ENCODE data around the gene SOSTDC1. TPM values are rescaled to one million over a fixed set of nuclear protein-coding genes. Genes with fewer than 3 reads are reported as not detected.
"Not testable (repeated sequence)": the region's sequence is repeated elsewhere in the genome, so short reads cannot be mapped to it uniquely, and the experiment has no call there.

The SOSTDC1 gene
- total RNA-seq, 3 donors from 2014 or later, result 2.6 to 11.6 TPM; not detected in 1

DNA sequence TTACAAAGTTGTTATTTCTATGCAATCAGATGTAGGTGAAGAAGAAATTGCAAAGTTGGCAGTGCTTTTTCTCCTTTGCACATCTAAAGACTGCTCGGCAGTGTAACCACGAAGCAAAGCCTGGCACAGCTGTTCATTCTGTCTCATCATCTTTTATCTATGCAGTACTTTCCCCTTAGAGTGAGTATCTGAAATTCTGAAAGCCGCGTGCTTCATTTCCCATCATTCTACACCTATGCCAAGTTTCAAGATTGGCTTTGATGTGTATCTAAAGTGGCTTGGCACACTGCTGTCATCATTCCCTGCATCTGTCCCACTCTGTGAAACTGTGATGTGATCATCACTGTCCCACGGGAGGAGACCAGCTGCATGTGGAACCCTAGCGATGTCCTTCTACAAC is 15.2 kb downstream of the SOSTDC1 start:
- Histone ChIP-seq H3K36me3 (no peaks in the 10 kb centered on the region), H3K9me3 (no peaks in the 10 kb centered on the region), H3K4me3 (no peak overlapping the region), H3K4me1 (no peaks in the 10 kb centered on the region), H3K27me3 (no peaks in the 10 kb centered on the region), H3K27ac (no peak overlapping the region)
- TF ChIP-seq POLR2A (IDR thresholded peaks at IDR 0.05) (no peak), POLR2AphosphoS5 (IDR thresholded peaks at IDR 0.05) (no peak)
- TF ChIP-seq, protein P1, sequence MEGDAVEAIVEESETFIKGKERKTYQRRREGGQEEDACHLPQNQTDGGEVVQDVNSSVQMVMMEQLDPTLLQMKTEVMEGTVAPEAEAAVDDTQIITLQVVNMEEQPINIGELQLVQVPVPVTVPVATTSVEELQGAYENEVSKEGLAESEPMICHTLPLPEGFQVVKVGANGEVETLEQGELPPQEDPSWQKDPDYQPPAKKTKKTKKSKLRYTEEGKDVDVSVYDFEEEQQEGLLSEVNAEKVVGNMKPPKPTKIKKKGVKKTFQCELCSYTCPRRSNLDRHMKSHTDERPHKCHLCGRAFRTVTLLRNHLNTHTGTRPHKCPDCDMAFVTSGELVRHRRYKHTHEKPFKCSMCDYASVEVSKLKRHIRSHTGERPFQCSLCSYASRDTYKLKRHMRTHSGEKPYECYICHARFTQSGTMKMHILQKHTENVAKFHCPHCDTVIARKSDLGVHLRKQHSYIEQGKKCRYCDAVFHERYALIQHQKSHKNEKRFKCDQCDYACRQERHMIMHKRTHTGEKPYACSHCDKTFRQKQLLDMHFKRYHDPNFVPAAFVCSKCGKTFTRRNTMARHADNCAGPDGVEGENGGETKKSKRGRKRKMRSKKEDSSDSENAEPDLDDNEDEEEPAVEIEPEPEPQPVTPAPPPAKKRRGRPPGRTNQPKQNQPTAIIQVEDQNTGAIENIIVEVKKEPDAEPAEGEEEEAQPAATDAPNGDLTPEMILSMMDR (IDR thresholded peaks at IDR 0.05), result no peak
- DNase-seq (ENCODE audit: low spot score in 2 of 2), result no peak
- intact Hi-C loops (cut with DNase I; ENCODE audit: low total_unique reads), result no loop called here

DNA sequence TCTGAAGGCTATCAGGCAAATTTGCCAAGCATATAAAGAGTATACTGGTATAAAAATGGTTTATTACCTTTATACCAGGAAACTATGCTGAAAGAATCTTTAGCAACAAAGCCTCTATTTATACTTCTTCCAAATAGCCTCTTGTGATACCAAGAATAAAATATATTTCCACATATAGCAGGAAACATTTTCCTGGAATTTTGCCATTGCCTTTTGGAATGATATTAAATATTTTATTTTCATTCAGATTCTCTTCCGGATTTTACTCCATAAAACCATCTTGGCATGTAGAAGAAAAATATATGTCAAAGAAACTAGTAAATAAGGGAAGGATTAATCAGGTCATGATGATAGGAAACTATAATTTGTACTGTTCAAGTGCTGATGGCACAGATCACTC is 17.7 kb downstream of the SOSTDC1 start:
- intact Hi-C loops (cut with DNase I; ENCODE audit: low total_unique reads), result no loop called here

DNA sequence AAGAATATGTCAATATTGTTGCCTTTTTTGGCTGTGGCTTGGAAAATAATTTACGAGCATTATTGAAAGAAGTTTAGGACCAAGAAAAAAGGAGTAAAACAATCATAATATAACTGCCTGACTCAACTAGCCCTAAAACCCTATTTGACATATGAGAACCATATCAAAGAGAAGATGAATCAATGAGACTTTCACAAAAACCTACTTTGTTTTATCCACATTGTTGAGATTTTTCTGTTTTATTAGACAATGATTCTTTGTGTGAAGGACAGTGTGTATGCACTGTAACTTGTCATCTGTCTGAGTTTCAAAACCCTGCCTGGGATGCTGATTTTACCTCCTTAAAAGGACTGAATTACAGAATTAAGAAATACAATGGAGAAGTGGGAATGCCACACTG is 19.0 kb downstream of the SOSTDC1 start:
- no peaks in the 10 kb centered on the region for H3K9me3 ChIP-seq
- H3K4me3 ChIP-seq, result no peak overlapping the region
- no peaks in the 10 kb centered on the region for H3K27me3 ChIP-seq
- H3K4me1 ChIP-seq, result no peaks in the 10 kb centered on the region
- H3K27ac ChIP-seq, result no peak overlapping the region
- no peaks in the 10 kb centered on the region for H3K36me3 ChIP-seq
- TF ChIP-seq POLR2AphosphoS5 (IDR thresholded peaks at IDR 0.05) (no peak), POLR2A (IDR thresholded peaks at IDR 0.05) (no peak)
- TF ChIP-seq, protein P1 (IDR thresholded peaks at IDR 0.05), result no peak
- intact Hi-C loops (cut with DNase I; ENCODE audit: low total_unique reads), result no loop called here
- no peak for DNase-seq (ENCODE audit: low spot score in 2 of 2)

More for the DNA sequence above, 17.7 kb downstream of the SOSTDC1 start:
- Histone ChIP-seq H3K36me3 (no peaks in the 10 kb centered on the region), H3K27me3 (no peaks in the 10 kb centered on the region), H3K4me1 (no peaks in the 10 kb centered on the region), H3K9me3 (no peaks in the 10 kb centered on the region), H3K4me3 (no peak overlapping the region), H3K27ac (peak overlapping the region in 1 of 2 donors; percentile 15)
- no peak for DNase-seq (ENCODE audit: low spot score in 2 of 2)
- TF ChIP-seq POLR2A (IDR thresholded peaks at IDR 0.05) (no peak), POLR2AphosphoS5 (IDR thresholded peaks at IDR 0.05) (no peak)
- TF ChIP-seq, protein P1 (IDR thresholded peaks at IDR 0.05), result no peak

DNA sequence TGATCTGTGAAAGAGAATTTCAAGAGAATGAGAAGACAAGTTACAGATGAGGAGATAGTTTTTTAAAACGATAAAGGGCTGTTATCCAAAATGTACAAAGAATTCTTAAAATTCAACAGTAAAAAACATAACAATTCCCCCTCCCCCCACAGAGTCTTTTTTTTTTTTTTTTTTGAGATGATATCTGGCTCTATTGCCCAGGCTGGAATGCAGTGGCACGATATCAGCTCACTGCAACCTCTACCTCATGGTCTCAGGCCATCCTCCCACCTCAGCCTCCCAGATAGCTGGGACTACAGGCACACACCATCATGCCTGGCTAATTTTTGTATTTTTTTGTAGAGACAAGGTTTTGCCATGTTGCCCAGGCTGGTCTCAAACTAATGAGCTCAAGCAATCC is 21.7 kb downstream of the SOSTDC1 start:
- intact Hi-C loops (cut with DNase I; ENCODE audit: low total_unique reads); DNase-seq (ENCODE audit: low spot score in 2 of 2); H3K4me3 ChIP-seq; H3K4me1 ChIP-seq; H3K27ac ChIP-seq; H3K9me3 ChIP-seq; H3K36me3 ChIP-seq; H3K27me3 ChIP-seq: not testable (repeated sequence)

DNA sequence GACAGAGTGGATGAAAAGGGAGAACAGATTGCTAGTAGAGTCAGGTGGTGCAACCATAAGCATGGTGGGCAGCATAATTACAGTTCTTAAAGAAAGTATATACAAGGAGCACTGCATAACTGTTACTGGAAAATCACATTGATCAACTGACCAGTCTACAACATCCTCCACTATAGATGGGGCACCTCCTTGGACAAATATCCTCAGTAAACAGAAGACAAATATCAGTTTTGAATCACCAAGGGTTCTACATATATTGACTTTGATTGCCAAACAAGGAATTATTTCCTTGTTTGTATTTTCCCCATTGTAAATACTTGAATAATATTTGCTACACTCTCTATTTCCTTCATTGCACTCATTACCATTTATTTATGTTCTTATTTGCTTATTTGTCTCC is 26.6 kb downstream of the SOSTDC1 start:
- no peaks in the 10 kb centered on the region for H3K9me3 ChIP-seq
- TF ChIP-seq, protein P1 (IDR thresholded peaks at IDR 0.05), result no peak
- TF ChIP-seq POLR2A (IDR thresholded peaks at IDR 0.05), result no peak
- H3K36me3 ChIP-seq, result no peaks in the 10 kb centered on the region
- no peaks in the 10 kb centered on the region for H3K4me1 ChIP-seq
- H3K27ac ChIP-seq, result no peak overlapping the region
- intact Hi-C loops (cut with DNase I; ENCODE audit: low total_unique reads), result loop anchor here (10.0 kb wide), 1 partner anchor 126 kb away; no protein-coding TSS in a partner anchor
- H3K27me3 ChIP-seq, result no peaks in the 10 kb centered on the region
- no peak for DNase-seq (ENCODE audit: low spot score in 2 of 2)
- no peak overlapping the region for H3K4me3 ChIP-seq

DNA sequence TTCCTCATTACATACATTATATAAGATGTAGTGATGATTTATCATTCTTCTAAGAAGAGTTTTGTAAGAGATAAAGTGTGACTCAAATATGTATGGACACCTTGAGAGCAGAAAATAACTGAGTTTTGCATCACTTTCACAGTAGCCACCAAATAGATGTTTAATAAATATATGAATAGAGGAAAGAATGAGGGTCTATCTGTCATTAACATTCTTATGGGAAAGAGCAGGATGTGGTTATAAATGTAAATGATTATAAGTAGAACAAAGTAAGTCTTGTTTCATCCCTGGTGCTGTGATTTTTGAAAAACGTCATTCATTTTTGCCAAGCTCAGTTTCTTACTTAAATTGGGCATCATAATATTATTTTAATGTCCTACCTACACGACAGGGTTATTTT is 29.2 kb downstream of the SOSTDC1 start:
- Histone ChIP-seq H3K4me1 (no peaks in the 10 kb centered on the region), H3K27me3 (no peaks in the 10 kb centered on the region), H3K27ac (no peak overlapping the region), H3K9me3 (no peaks in the 10 kb centered on the region), H3K36me3 (no peaks in the 10 kb centered on the region), H3K4me3 (no peak overlapping the region)
- TF ChIP-seq POLR2AphosphoS5 (IDR thresholded peaks at IDR 0.05) (no peak), POLR2A (IDR thresholded peaks at IDR 0.05) (no peak)
- TF ChIP-seq, protein P1 (IDR thresholded peaks at IDR 0.05), result no peak
- DNase-seq (ENCODE audit: low spot score in 2 of 2), result no peak
- intact Hi-C loops (cut with DNase I; ENCODE audit: low total_unique reads), result loop anchor here (10.0 kb wide), 1 partner anchor 128 kb away; no protein-coding TSS in a partner anchor
